Parathyroid adenoma (tissue), 2 donors: ENCODE measurements around the gene KNDC1.
"Not testable (repeated sequence)": the region's sequence is repeated elsewhere in the genome, so short reads cannot be mapped to it uniquely, and the experiment has no call there.

Experiments used
- H2AFZ ChIP-seq: fragments of 300-600 bp; sonication (generic); one replicate; pipeline ENCODE4 v1.7.0; 2017; ENCODE audit warnings: antibody characterized with exemption, mild to moderate bottlenecking
- H3K27ac ChIP-seq: fragments of 300-600 bp; sonication (generic); one replicate; pipeline ENCODE4 v1.7.0; 2017
- H3K27me3 ChIP-seq: fragments of 300-600 bp; sonication (generic); one replicate; pipeline ENCODE4 v1.7.0; 2017; ENCODE audit warnings: low read length; ENCODE audit not compliant: control insufficient read depth, insufficient read depth
- H3K36me3 ChIP-seq: fragments of 300-600 bp; sonication (generic); one replicate; pipeline ENCODE4 v1.7.0; 2017; ENCODE audit warnings: low read length; ENCODE audit not compliant: control insufficient read depth, insufficient read depth
- H3K4me1 ChIP-seq: fragments of 300-600 bp; sonication (generic); one replicate; pipeline ENCODE4 v1.7.0; 2017; ENCODE audit warnings: control low read depth
- H3K4me2 ChIP-seq: fragments of 300-600 bp; sonication (generic); one replicate; pipeline ENCODE4 v1.7.0; 2017; ENCODE audit warnings: low read length
- H3K4me3 ChIP-seq: fragments of 300-600 bp; sonication (generic); one replicate; pipeline ENCODE4 v1.7.0; 2017; ENCODE audit warnings: low read depth, low read length
- H3K79me2 ChIP-seq: fragments of 300-600 bp; sonication (generic); one replicate; pipeline ENCODE4 v1.7.0; 2017; ENCODE audit warnings: control low read depth
- H3K9ac ChIP-seq: fragments of 300-600 bp; sonication (generic); one replicate; pipeline ENCODE4 v1.7.0; 2017; ENCODE audit warnings: mild to moderate bottlenecking
- H3K9me3 ChIP-seq: fragments of 300-600 bp; sonication (generic); one replicate; pipeline ENCODE4 v1.7.0; 2017; ENCODE audit warnings: low read length; ENCODE audit not compliant: control insufficient read depth
- TF ChIP-seq, protein P1 (sequence below): fragments of 300-600 bp; sonication (generic); IDR thresholded peaks from one replicate; pipeline ENCODE4 v1.7.0; 2017; ENCODE audit warnings: antibody characterized with exemption, mild to moderate bottlenecking
- donor health status: primary hyperparathyroidism.

Gene KNDC1

DNA sequence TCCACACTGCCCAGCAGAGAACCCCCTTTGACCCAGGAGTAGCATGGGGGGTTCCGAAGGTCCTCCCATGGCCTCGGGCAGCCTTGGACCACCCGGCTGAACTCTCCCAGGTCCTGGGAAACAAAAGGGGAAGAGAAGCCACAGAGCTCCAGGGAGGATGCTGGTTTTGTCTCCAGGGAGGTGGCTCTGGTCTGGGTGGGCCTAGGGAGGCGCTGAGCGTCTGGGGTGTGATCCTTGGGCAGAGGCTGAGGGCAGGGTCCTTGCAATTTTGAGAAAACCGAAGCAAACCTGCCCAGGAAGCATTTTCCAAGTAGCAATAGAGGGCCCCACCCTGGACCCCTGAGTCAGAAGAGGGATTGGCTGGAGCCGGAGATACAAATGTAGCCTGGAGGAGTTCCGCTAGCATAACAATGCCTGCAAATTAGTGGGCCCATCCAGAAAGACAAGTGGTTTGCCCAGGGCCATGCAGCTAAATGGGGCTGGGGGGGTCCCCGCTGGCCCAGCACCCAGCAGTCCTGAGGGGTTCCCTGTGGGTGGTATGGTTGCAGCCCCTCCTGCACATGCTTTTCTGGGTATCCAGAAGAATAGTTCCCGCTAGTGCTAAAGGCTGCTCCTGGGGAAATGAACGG is 72.0 kb downstream of the KNDC1 start:
- H3K27me3 ChIP-seq = no peaks in the 10 kb centered on the region
- no peak overlapping the region for H3K9ac ChIP-seq
- TF ChIP-seq, protein P1, sequence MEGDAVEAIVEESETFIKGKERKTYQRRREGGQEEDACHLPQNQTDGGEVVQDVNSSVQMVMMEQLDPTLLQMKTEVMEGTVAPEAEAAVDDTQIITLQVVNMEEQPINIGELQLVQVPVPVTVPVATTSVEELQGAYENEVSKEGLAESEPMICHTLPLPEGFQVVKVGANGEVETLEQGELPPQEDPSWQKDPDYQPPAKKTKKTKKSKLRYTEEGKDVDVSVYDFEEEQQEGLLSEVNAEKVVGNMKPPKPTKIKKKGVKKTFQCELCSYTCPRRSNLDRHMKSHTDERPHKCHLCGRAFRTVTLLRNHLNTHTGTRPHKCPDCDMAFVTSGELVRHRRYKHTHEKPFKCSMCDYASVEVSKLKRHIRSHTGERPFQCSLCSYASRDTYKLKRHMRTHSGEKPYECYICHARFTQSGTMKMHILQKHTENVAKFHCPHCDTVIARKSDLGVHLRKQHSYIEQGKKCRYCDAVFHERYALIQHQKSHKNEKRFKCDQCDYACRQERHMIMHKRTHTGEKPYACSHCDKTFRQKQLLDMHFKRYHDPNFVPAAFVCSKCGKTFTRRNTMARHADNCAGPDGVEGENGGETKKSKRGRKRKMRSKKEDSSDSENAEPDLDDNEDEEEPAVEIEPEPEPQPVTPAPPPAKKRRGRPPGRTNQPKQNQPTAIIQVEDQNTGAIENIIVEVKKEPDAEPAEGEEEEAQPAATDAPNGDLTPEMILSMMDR = no peak
- H3K4me3 ChIP-seq = no peak overlapping the region
- no peaks in the 10 kb centered on the region for H3K9me3 ChIP-seq
- H3K4me2 ChIP-seq = no peak overlapping the region
- no peaks in the 10 kb centered on the region for H3K4me1 ChIP-seq
- H3K36me3 ChIP-seq = no peaks in the 10 kb centered on the region
- no peak overlapping the region for H2AFZ ChIP-seq
- no peaks in the 10 kb centered on the region for H3K79me2 ChIP-seq
- no peak overlapping the region for H3K27ac ChIP-seq

DNA sequence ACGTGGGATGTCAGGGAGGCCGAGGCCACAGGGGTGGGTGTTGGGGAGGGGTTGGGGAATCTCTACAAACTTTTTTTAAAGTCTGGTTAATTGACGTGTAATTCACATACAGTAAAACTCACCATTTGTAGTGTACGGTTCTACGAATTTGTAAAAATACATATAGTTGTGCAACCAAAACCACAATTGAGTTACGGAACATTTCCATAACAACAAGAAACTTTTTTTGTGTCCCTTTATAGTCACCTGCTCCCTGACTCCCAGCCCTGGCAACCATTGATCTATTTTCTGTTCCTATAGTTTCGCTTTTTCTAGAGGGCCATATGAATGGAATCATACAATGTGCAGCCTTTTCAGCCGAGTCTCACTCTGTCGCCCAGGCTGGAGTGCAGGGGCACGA is 74.8 kb downstream of the KNDC1 start:
- not testable (repeated sequence) for H2AFZ ChIP-seq, H3K4me2 ChIP-seq, H3K4me3 ChIP-seq, H3K9ac ChIP-seq, H3K4me1 ChIP-seq, H3K36me3 ChIP-seq, H3K79me2 ChIP-seq, H3K9me3 ChIP-seq, H3K27me3 ChIP-seq, H3K27ac ChIP-seq

DNA sequence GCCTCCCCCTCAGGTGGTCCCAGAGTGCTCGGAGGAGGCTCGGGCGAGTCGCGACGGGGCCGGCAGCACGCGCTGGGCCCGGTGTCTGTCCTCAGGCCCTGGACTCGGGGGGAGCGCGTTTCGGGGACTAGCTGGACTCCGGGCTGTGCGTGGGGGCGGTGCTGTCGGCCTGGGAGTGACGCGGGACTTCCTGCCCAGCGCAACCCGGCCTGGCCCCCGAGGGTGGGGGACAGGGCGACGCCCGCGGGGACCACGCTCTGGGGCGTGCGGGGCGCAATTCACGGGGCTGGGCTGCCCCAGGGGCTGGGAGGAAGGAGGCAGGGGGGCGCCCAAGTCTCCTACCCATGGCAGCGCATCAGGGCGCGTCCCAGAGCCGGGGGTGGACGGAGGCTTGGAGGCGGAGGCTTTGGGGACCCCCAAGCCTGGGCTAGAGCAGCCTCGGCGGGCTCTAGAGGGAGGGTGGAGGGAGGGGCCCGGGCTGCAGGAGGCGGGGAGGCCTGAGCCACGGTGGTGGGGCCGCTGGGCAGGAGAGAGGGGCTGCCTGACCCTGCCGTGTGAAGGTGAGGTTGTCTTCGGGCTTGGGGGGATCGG is 75.3 kb downstream of the KNDC1 start:
- no peaks in the 10 kb centered on the region for H3K4me1 ChIP-seq
- no peak overlapping the region for H3K4me3 ChIP-seq
- H3K4me2 ChIP-seq = no peak overlapping the region
- H3K79me2 ChIP-seq = no peaks in the 10 kb centered on the region
- no peaks in the 10 kb centered on the region for H3K9me3 ChIP-seq
- no peak overlapping the region for H3K27ac ChIP-seq
- H3K9ac ChIP-seq = no peak overlapping the region
- no peak overlapping the region for H2AFZ ChIP-seq
- TF ChIP-seq, protein P1 = no peak
- H3K36me3 ChIP-seq = no peaks in the 10 kb centered on the region
- no peaks in the 10 kb centered on the region for H3K27me3 ChIP-seq

DNA sequence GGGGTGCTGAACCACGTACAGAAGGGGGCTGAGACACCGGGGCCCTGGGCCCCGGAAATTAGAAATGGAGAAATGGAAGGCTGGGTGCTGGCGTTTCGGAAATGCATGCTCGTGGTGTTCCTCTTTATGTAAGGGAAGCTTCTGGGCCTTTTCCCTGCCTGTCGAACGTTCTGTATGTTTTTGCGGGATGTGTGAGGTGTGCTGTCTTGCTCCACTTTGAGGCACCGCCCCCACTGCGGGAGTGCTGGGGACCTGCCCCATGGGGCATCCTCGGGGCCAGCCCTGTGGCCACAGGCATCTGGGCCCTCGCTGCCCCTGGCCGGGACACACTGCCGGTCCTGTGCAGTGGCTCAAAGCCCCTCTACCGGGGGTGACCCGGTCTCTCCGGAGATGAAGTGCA is 75.9 kb downstream of the KNDC1 start:
- H3K9ac ChIP-seq = no peak overlapping the region
- H3K79me2 ChIP-seq = no peaks in the 10 kb centered on the region

DNA sequence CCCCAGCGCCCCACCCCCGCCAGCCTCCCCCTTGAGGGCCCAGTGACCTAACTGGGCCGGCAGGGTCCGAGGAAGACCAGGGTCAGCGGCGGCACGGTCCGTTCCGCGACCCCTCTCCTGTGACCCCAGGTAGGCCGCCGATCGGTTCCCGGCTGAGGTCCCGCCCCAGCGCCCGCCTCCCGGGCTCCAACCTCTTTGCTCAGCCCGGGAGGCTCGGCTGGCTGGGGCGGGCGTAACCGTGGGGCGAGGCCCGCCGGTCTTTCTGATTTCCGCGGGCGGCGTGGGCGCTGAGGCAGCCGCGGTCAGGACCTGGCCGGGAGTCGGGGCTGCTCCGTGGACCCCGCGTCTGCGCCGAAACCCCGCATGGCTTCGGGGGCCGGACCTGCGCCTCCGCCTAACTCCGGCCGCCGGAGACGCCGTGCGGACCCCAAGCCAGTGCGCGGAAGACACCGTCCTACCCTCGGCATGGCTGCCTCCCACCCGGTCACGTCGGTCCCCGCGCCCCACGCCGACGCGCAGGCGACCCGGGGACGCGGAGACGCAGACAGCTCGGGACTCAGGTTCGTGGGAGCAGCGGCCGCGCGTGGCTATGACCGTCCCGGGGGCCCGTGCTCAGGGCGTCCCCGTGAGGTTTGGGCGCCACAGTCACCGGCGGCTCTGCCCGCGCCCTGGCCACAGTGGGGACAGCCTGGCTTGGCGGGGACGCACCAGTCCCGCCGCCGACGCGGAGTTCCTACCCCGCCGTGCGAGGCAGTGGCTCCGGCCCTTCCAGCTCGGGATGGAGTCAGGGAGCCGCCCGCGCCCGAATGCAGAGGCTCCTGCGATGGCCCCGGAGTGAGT is 76.6 kb downstream of the KNDC1 start:
- H3K9ac ChIP-seq = no peak overlapping the region
- no peaks in the 10 kb centered on the region for H3K9me3 ChIP-seq
- TF ChIP-seq, protein P1 = no peak
- H3K27me3 ChIP-seq = no peaks in the 10 kb centered on the region
- no peaks in the 10 kb centered on the region for H3K4me1 ChIP-seq
- H3K4me2 ChIP-seq = peak overlapping the region; percentile 38
- no peaks in the 10 kb centered on the region for H3K79me2 ChIP-seq
- H3K27ac ChIP-seq = no peak overlapping the region
- no peaks in the 10 kb centered on the region for H3K36me3 ChIP-seq
- H2AFZ ChIP-seq = no peak overlapping the region
- peak overlapping the region; percentile 11 for H3K4me3 ChIP-seq

More for the DNA sequence above, 75.9 kb downstream of the KNDC1 start:
- no peaks in the 10 kb centered on the region for H3K36me3 ChIP-seq
- H3K4me3 ChIP-seq = no peak overlapping the region
- no peaks in the 10 kb centered on the region for H3K4me1 ChIP-seq
- no peaks in the 10 kb centered on the region for H3K27me3 ChIP-seq
- H2AFZ ChIP-seq = no peak overlapping the region
- H3K9me3 ChIP-seq = no peaks in the 10 kb centered on the region
- TF ChIP-seq, protein P1 = no peak
- H3K27ac ChIP-seq = no peak overlapping the region
- H3K4me2 ChIP-seq = no peak overlapping the region
